ENCODE results near the gene STRIP2. TPM values are rescaled to one million over a fixed set of nuclear protein-coding genes. Genes with fewer than 3 reads are reported as not detected.
A peak's percentile ranks its signal among the peaks of the same experiment; 100 is the strongest.

The STRIP2 gene
- total and polyA plus RNA-seq, 2 of the 13 experiments (the other 11 are each of a cell fraction or from before 2014, with no cell fraction given) = 3.9 to 8.2 TPM

DNA sequence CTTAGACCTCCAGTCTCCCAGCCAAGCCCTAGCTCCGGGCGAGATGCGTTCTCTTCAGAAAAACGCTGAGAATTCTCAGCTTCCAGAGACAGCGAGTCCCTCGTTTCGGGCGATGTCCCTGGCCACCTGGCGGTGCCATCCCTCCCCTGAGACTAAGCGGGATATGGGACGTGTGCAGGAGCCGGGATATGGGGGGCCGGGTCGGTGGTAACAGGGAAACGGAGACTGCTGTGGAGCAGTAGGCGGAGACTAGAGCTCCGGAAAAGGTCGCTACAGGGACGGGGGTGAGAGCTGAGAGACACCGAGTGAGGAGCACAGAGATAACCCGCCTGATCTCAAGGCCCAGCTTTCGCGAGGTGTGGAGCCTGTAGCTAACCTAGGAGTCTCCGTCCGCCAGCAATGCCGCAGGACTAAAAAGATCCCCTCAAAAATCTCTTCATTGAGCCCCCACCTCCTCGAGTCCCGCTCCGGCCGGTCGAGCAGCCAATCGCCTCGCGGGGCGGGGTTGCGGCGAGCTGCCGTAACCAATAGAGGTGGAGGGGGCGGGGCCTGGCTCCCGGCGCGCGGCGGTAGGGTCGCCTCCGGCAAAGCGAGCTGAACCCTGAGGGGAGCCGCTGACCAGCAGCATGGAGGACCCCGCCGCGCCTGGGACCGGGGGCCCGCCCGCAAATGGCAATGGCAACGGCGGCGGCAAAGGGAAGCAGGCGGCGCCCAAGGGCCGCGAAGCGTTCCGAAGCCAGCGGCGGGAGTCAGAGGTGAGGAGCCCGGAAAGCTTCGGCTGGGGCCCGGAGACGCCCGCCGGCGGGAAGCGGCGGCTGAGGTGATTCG lies at the start of gene STRIP2 (continued):
- no peak for TF ChIP-seq SMC3 (IDR thresholded peaks at IDR 0.05; ENCODE audit: low read length)
- TF ChIP-seq AHDC1 (CRISPR knock-in tag; IDR thresholded peaks at IDR 0.05; ENCODE audit: borderline replicate concordance) = no peak
- no peak for TF ChIP-seq TBP (CRISPR knock-in tag; IDR thresholded peaks at IDR 0.05)
- TF ChIP-seq, protein P1, sequence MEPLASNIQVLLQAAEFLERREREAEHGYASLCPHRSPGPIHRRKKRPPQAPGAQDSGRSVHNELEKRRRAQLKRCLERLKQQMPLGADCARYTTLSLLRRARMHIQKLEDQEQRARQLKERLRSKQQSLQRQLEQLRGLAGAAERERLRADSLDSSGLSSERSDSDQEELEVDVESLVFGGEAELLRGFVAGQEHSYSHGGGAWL (CRISPR knock-in tag; IDR thresholded peaks at IDR 0.05) = peak; percentile 81; the same call in 1 of the 2 replicates
- TF ChIP-seq NCOA2 (CRISPR knock-in tag; IDR thresholded peaks at IDR 0.05) = 0 out of 2 replicates have a peak, but pooled peaks have one; percentile 8
- no peak; the same call in 1 of the 2 replicates for TF ChIP-seq SIN3A (IDR thresholded peaks at IDR 0.05; ENCODE audit: borderline replicate concordance, low read depth, low read length)
- peak; percentile 66; the same call in 1 of the 2 replicates for TF ChIP-seq ZNF446 (CRISPR knock-in tag; IDR thresholded peaks at IDR 0.05)
- peak; percentile 22; the same call in 1 of the 2 replicates for TF ChIP-seq KAT8 (CRISPR knock-in tag; IDR thresholded peaks at IDR 0.05)
- TF ChIP-seq ZFAT (CRISPR knock-in tag; conservative IDR thresholded peaks at IDR 0.05) = no peak
- TF ChIP-seq ASH2L (IDR thresholded peaks at IDR 0.05; ENCODE audit: insufficient read length, low read depth, low read length) = peak; percentile 49
- TF ChIP-seq THAP11 (CRISPR knock-in tag; IDR thresholded peaks at IDR 0.05) = 0 out of 2 replicates have a peak, but pooled peaks have one; percentile 21
- peak; percentile 64; the same call in 1 of the 2 replicates for TF ChIP-seq ZBTB3 (CRISPR knock-in tag; IDR thresholded peaks at IDR 0.05; ENCODE audit: borderline replicate concordance, low read depth)
- TF ChIP-seq MYC (CRISPR knock-in tag; IDR thresholded peaks at IDR 0.05; ENCODE audit: borderline replicate concordance) = no peak; the same call in 1 of the 2 replicates
- TF ChIP-seq ZNF772 (CRISPR knock-in tag; IDR thresholded peaks at IDR 0.05) = peak; percentile 71
- TF ChIP-seq GPBP1L1 (CRISPR knock-in tag; IDR thresholded peaks at IDR 0.05) = no peak
- TF ChIP-seq ZNF501 (CRISPR knock-in tag; IDR thresholded peaks at IDR 0.05) = peak; percentile 63; the same call in 1 of the 2 replicates
- TF ChIP-seq, protein P2, sequence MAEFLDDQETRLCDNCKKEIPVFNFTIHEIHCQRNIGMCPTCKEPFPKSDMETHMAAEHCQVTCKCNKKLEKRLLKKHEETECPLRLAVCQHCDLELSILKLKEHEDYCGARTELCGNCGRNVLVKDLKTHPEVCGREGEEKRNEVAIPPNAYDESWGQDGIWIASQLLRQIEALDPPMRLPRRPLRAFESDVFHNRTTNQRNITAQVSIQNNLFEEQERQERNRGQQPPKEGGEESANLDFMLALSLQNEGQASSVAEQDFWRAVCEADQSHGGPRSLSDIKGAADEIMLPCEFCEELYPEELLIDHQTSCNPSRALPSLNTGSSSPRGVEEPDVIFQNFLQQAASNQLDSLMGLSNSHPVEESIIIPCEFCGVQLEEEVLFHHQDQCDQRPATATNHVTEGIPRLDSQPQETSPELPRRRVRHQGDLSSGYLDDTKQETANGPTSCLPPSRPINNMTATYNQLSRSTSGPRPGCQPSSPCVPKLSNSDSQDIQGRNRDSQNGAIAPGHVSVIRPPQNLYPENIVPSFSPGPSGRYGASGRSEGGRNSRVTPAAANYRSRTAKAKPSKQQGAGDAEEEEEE (CRISPR knock-in tag; IDR thresholded peaks at IDR 0.05; ENCODE audit: borderline replicate concordance) = no peak
